Fibroblast of lung (primary cell): Measurements from ENCODE around the gene HSPD1. TPM values are rescaled to one million over a fixed set of nuclear protein-coding genes. Genes with fewer than 3 reads are reported as not detected.
"Not testable (repeated sequence)": the region's sequence is repeated elsewhere in the genome, so short reads cannot be mapped to it uniquely, and the experiment has no call there.

ENCODE experiments used
- DNase-seq, 2 donors: peaks; one replicate each; pipeline versions ENCODE4 v3.0.0 to v3.0.0-alpha.2; 2010; ENCODE audit warnings: low read depth in 2 of 2
- H2AFZ ChIP-seq: 2 replicates; pipeline ENCODE4 v1.5.1; 2012; ENCODE audit warnings: low read length, control low read depth, inconsistent platforms
- H3K27ac ChIP-seq: 2 replicates; pipeline ENCODE4 v1.5.1; 2011; ENCODE audit warnings: low read length, control low read depth; ENCODE audit not compliant: insufficient read depth
- H3K27me3 ChIP-seq: 2 replicates; pipeline ENCODE4 v1.5.1; 2011; ENCODE audit warnings: mild to moderate bottlenecking, low read length; ENCODE audit not compliant: control insufficient read depth, insufficient read depth
- H3K36me3 ChIP-seq: 2 replicates; pipeline ENCODE4 v1.5.1; 2011; ENCODE audit warnings: low read length; ENCODE audit not compliant: control insufficient read depth, insufficient read depth
- H3K4me1 ChIP-seq: 2 replicates; pipeline ENCODE4 v1.5.1; 2011; ENCODE audit warnings: low read length; ENCODE audit not compliant: control insufficient read depth, insufficient read depth; ENCODE audit errors: extremely low read depth
- H3K4me2 ChIP-seq: 2 replicates; pipeline ENCODE4 v1.5.1; 2011; ENCODE audit warnings: low read length, control low read depth; ENCODE audit not compliant: insufficient read depth; ENCODE audit errors: extremely low read depth
- H3K4me3 ChIP-seq, 4 experiments: fragments of 200-600 bp in 1 of 4; sonication (generic) in 1 of 4; replicated peaks in 1 of 4; 2 replicates each; pipeline ENCODE4 v1.5.1; 2011 to 2016; ENCODE audit warnings: low read length in 4 of 4, low read depth in 3 of 4, mild to moderate bottlenecking in 3 of 4, control low read depth in 2 of 4, inconsistent platforms in 1 of 4, mixed read lengths in 1 of 4; ENCODE audit not compliant: insufficient read depth in 1 of 4; ENCODE audit errors: control extremely low read depth in 1 of 4
- H3K79me2 ChIP-seq: 2 replicates; pipeline ENCODE4 v1.5.1; 2012; ENCODE audit warnings: mild to moderate bottlenecking, low read length, inconsistent platforms; ENCODE audit not compliant: control insufficient read depth, insufficient read depth
- H3K9ac ChIP-seq: 2 replicates; pipeline ENCODE4 v1.5.1; 2011; ENCODE audit warnings: mild to moderate bottlenecking, low read length, control low read depth; ENCODE audit not compliant: insufficient read depth
- H3K9me3 ChIP-seq: 2 replicates; pipeline ENCODE4 v1.5.1; 2012; ENCODE audit warnings: low read depth, low read length; ENCODE audit not compliant: control insufficient read depth, insufficient read depth
- H4K20me1 ChIP-seq: 2 replicates; pipeline ENCODE4 v1.5.1; 2011; ENCODE audit warnings: low read length; ENCODE audit not compliant: control insufficient read depth, insufficient read depth; ENCODE audit errors: extremely low read depth
- CTCF ChIP-seq, 2 donors: IDR thresholded peaks in 1 of 2; conservative IDR thresholded peaks in 1 of 2; 1 replicate in 1 of 2; 2 replicates in 1 of 2; pipeline ENCODE4 v1.5.1; 2011 to 2012; ENCODE audit warnings: low read length in 2 of 2, control low read depth in 1 of 2, inconsistent platforms in 1 of 2, low read depth in 1 of 2, mild to moderate bottlenecking in 1 of 2
- EZH2 ChIP-seq: IDR thresholded peaks from 2 replicates; pipeline ENCODE4 v1.5.1; 2012; ENCODE audit warnings: low read length, control low read depth, mild to moderate bottlenecking; ENCODE audit errors: missing control alignments
- polyA plus RNA-seq, 2 donors: library from polyadenylated mRNA; depleted of rRNA in 1 of 2; stranded (reverse) in 1 of 2; unstranded in 1 of 2; fragments of >200 nt; gene quantifications; 2 replicates each; pipeline ENCODE4 v1.2.1, GENCODE V29; 2011 to 2012; ENCODE audit warnings: missing spikeins in 1 of 2
- total RNA-seq: library from RNA; depleted of rRNA; stranded (reverse); fragments of >200 nt; gene quantifications from 2 replicates; pipeline ENCODE4 v1.2.1, GENCODE V29; 2014

Gene HSPD1
- total and polyA plus RNA-seq, 2 donors (not counting 1 experiment from before 2014, with no cell fraction given) = 175 to 198 TPM

- Histone ChIP-seq H3K27ac (peak overlapping the region; percentile 99), H3K4me2 (peak overlapping the region; percentile 98), H3K4me3 (peak overlapping the region; percentile 63 to 82 (median 74)), H3K9ac (peak overlapping the region; percentile 100), H2AFZ (peak overlapping the region; percentile 85), H3K27me3 (no peaks in the 10 kb centered on the region), H3K9me3 (no peaks in the 10 kb centered on the region), H3K79me2 (peaks cover 37% of the 10 kb centered on the region), H3K4me1 (peaks cover 3% of the 10 kb centered on the region), H4K20me1 (no peaks in the 10 kb centered on the region), H3K36me3 (no peaks in the 10 kb centered on the region)
- DNase-seq = no peak
- TF ChIP-seq EZH2 (no peak), CTCF (conservative IDR thresholded peaks at IDR 0.05 in 1 of 2, IDR thresholded peaks at IDR 0.05 in 1 of 2; ENCODE audit: low read depth in 1 of 2, low read length in 2 of 2) (no peak)
Measured at GRCh38 chr2:197452754-197453122, 46.9 kb downstream of the HSPD1 start.

GRCh38 chr2:197450935-197451358 is 48.7 kb downstream of the HSPD1 start:
- DNase-seq, H3K27ac ChIP-seq, H3K9ac ChIP-seq, H3K4me1 ChIP-seq, H3K27me3 ChIP-seq, H4K20me1 ChIP-seq, H3K36me3 ChIP-seq, H3K9me3 ChIP-seq, H3K4me3 ChIP-seq, H2AFZ ChIP-seq, H3K4me2 ChIP-seq: not testable (repeated sequence)
- H3K79me2 ChIP-seq = peaks cover 22% of the 10 kb centered on the region

- Histone ChIP-seq H3K79me2 (peaks cover 17% of the 10 kb centered on the region), H2AFZ (peak overlapping the region; percentile 43), H3K9ac (peak overlapping the region; percentile 23), H3K4me3 (peak overlapping the region in 1 of 4 experiments; percentile 28), H4K20me1 (no peaks in the 10 kb centered on the region), H3K4me1 (peaks cover 3% of the 10 kb centered on the region), H3K27ac (peak overlapping the region; percentile 10), H3K36me3 (no peaks in the 10 kb centered on the region), H3K9me3 (no peaks in the 10 kb centered on the region), H3K4me2 (peak overlapping the region; percentile 51), H3K27me3 (no peaks in the 10 kb centered on the region)
- peak in 1 of 2 donors; percentile 33 for DNase-seq
- TF ChIP-seq EZH2 = no peak
- no peak for TF ChIP-seq CTCF (conservative IDR thresholded peaks at IDR 0.05 in 1 of 2, IDR thresholded peaks at IDR 0.05 in 1 of 2; ENCODE audit: low read depth in 1 of 2, low read length in 2 of 2)
Measured at GRCh38 chr2:197450465-197450864, 49.2 kb downstream of the HSPD1 start.
